ENCODE results near the gene S1PR5. TPM values are rescaled to one million over a fixed set of nuclear protein-coding genes. Genes with fewer than 3 reads are reported as not detected.

The S1PR5 gene
- total and polyA plus RNA-seq, 4 experiments from 2014 or later: 1.3 to 3.1 (median 1.7) TPM

GRCh38 chr19:10548746-10549276, 31.6 kb upstream of the S1PR5 start:
- ChIA-PET POLR2A (ENCODE audit: partially characterized antibody) (interaction anchor here (1.0 to 1.5 kb wide), 2 partner anchors 17 to 19 kb away, joined by 3 to 5 read pairs; partner anchors contain the start of gene KRI1), CTCF (ENCODE audit: partially characterized antibody) (interaction anchor here (2.5 kb wide), 1 partner anchor 41 kb away, joined by 9 read pairs; no protein-coding TSS in a partner anchor)
- H3K36me3 ChIP-seq (ENCODE audit: insufficient read depth, low read length): peaks cover 38% of the 10 kb centered on the region
- Mint-ChIP-seq H3K36me3 (peaks cover 22 to 57% of the 10 kb centered on the region in 2 donors), H3K27me3 (no peaks in the 10 kb centered on the region), H3K27ac (no peak overlapping the region), H3K4me1 (peaks cover 14 to 37% (median 24%) of the 10 kb centered on the region in 4 donors), H3K9me3 (no peaks in the 10 kb centered on the region), H3K4me3 (no peak overlapping the region)
- H3K4me1 ChIP-seq (ENCODE audit: insufficient read depth, low read length): peaks cover 35% of the 10 kb centered on the region
- intact Hi-C loops (cut with micrococcal nuclease): no loop called here
- no peaks in the 10 kb centered on the region for H3K27me3 ChIP-seq (ENCODE audit: insufficient read depth, low read length)
- no peak for DNase-seq
- no peaks in the 10 kb centered on the region for H3K9me3 ChIP-seq (ENCODE audit: control insufficient read depth in 1 of 2, low read length in 2 of 2)
- no peak overlapping the region for H3K4me3 ChIP-seq (ENCODE audit: low read length in 2 of 2)
- no peak overlapping the region for H3K27ac ChIP-seq (ENCODE audit: low read depth, low read length)

DNA sequence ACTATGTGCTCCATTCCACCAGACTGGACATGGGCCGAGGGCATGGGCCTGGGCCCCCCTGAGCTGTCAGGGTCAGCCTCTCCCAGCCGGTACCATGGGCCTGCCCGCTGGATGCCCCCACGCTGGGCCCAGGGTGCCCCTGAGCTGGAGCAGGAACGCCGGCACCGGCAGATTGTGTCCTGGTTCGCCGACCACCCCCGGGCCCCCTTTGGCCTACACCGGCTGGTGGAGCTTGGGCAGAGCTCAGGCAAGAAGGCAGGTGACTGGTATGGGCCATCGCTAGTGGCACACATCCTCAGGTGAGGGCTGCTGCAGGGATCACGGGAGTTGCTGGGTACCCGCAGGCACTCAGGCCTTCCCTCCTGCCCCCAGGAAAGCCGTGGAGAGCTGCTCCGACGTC, 29.6 kb upstream of the S1PR5 start:
- Mint-ChIP-seq H3K36me3 (peaks cover 12 to 39% of the 10 kb centered on the region in 2 donors), H3K9me3 (no peaks in the 10 kb centered on the region), H3K4me1 (peaks cover 11 to 27% (median 17%) of the 10 kb centered on the region in 4 donors), H3K27ac (peak overlapping the region in 1 of 7 donors; percentile 41), H3K27me3 (no peaks in the 10 kb centered on the region), H3K4me3 (no peak overlapping the region)
- ChIA-PET CTCF (ENCODE audit: partially characterized antibody) (no interaction called here), POLR2A (ENCODE audit: partially characterized antibody) (interaction anchor here (6.8 kb wide), 1 partner anchor 21 kb away, joined by 69 read pairs; the partner anchor contains the start of genes CDKN2D and KRI1)
- Histone ChIP-seq H3K9me3 (ENCODE audit: control insufficient read depth in 1 of 2, low read length in 2 of 2) (no peaks in the 10 kb centered on the region), H3K36me3 (ENCODE audit: insufficient read depth, low read length) (peaks cover 19% of the 10 kb centered on the region), H3K4me1 (ENCODE audit: insufficient read depth, low read length) (peaks cover 21% of the 10 kb centered on the region), H3K4me3 (ENCODE audit: low read length in 2 of 2) (no peak overlapping the region), H3K27me3 (ENCODE audit: insufficient read depth, low read length) (no peaks in the 10 kb centered on the region), H3K27ac (ENCODE audit: low read depth, low read length) (no peak overlapping the region)
- intact Hi-C loops (cut with micrococcal nuclease): no loop called here
- DNase-seq: no peak

- peaks cover 3 to 25% of the 10 kb centered on the region in 2 donors for H3K36me3 Mint-ChIP-seq
- H3K27ac Mint-ChIP-seq: peak overlapping the region; percentile 68 to 97 (median 91)
- peaks cover 19% of the 10 kb centered on the region for H3K36me3 ChIP-seq (ENCODE audit: insufficient read depth, low read length)
- peak overlapping the region; percentile 86 for H3K27ac ChIP-seq (ENCODE audit: low read depth, low read length)
- no peaks in the 10 kb centered on the region for H3K9me3 Mint-ChIP-seq
- peak overlapping the region; percentile 89 to 94 (median 91) for H3K4me3 Mint-ChIP-seq
- ChIA-PET CTCF (ENCODE audit: partially characterized antibody) (interaction anchor here (1.0 kb wide), 1 partner anchor 12 kb away, joined by 3 read pairs; no protein-coding TSS in a partner anchor), POLR2A (ENCODE audit: partially characterized antibody) (interaction anchor here (1.3 to 6.8 kb wide), 3 partner anchors 9 to 23 kb away, joined by 5 to 69 read pairs (median 25); partner anchors contain the start of genes CDKN2D and KRI1)
- H3K27me3 ChIP-seq (ENCODE audit: insufficient read depth, low read length): no peaks in the 10 kb centered on the region
- peak overlapping the region; percentile 49 to 66 for H3K4me3 ChIP-seq (ENCODE audit: low read length in 2 of 2)
- peak in 3 of 5 donors; percentile 8 to 50 (median 12) for DNase-seq
- intact Hi-C loops (cut with micrococcal nuclease): no loop called here
- H3K9me3 ChIP-seq (ENCODE audit: control insufficient read depth in 1 of 2, low read length in 2 of 2): no peaks in the 10 kb centered on the region
- peaks cover 9 to 20% (median 14%) of the 10 kb centered on the region in 4 donors for H3K4me1 Mint-ChIP-seq
- peaks cover 18% of the 10 kb centered on the region for H3K4me1 ChIP-seq (ENCODE audit: insufficient read depth, low read length)
- H3K27me3 Mint-ChIP-seq: peaks cover 2 to 6% of the 10 kb centered on the region in 2 donors
Observed at GRCh38 chr19:10544753-10545251, 27.6 kb upstream of the S1PR5 start.

DNA sequence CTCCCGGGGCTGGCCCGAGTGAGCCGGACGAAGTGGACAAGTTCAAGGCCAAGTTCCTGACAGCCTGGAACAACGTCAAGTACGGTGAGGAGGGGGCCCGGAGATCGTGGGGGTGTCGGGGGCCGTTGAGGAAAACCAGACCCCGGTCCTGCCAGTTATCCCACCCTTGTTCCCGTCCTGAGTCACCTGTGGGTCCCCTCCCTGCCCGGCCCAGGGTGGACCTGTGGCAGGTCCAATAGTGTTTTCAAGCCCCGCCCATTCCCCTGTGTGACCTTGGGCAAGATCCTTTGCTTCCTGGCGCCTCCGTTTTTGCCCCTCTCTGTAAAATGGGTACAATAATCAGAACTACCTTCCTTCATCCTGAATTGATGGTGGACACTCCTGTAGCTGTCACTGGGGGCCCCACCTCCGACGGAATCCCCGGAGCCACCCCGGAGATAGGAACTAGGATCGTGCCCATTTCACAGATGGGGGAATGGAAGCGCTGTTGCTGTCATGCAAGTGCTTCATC, 27.1 kb upstream of the S1PR5 start:
- Histone ChIP-seq H3K36me3 (ENCODE audit: insufficient read depth, low read length) (peaks cover 19% of the 10 kb centered on the region), H3K4me1 (ENCODE audit: insufficient read depth, low read length) (peaks cover 18% of the 10 kb centered on the region), H3K4me3 (ENCODE audit: low read length in 2 of 2) (peak overlapping the region; percentile 49 to 66), H3K9me3 (ENCODE audit: control insufficient read depth in 1 of 2, low read length in 2 of 2) (no peaks in the 10 kb centered on the region), H3K27ac (ENCODE audit: low read depth, low read length) (peak overlapping the region; percentile 86), H3K27me3 (ENCODE audit: insufficient read depth, low read length) (no peaks in the 10 kb centered on the region)
- peak in 3 of 5 donors; percentile 3 to 53 (median 9) for DNase-seq
- CTCF ChIA-PET (ENCODE audit: partially characterized antibody): interaction anchor here (1.0 kb wide), 1 partner anchor 12 kb away, joined by 3 read pairs; no protein-coding TSS in a partner anchor
- peak overlapping the region; percentile 89 to 94 (median 91) for H3K4me3 Mint-ChIP-seq
- POLR2A ChIA-PET (ENCODE audit: partially characterized antibody): interaction anchor here (0.6 to 6.8 kb wide), 4 partner anchors 10 to 443 kb away, joined by 3 to 69 read pairs (median 15); partner anchors contain the start of genes CDKN2D and KRI1
- H3K9me3 Mint-ChIP-seq: no peaks in the 10 kb centered on the region
- peak overlapping the region; percentile 68 to 97 (median 91) for H3K27ac Mint-ChIP-seq
- intact Hi-C loops (cut with micrococcal nuclease): no loop called here
- H3K36me3 Mint-ChIP-seq: peaks cover 3 to 22% of the 10 kb centered on the region in 2 donors
- peaks cover 9 to 20% (median 14%) of the 10 kb centered on the region in 4 donors for H3K4me1 Mint-ChIP-seq
- H3K27me3 Mint-ChIP-seq: peaks cover 2 to 6% of the 10 kb centered on the region in 2 donors

- Mint-ChIP-seq H3K9me3 (no peaks in the 10 kb centered on the region), H3K36me3 (peaks cover 3 to 16% of the 10 kb centered on the region in 2 donors), H3K27ac (peak within 1 kb of the TSS; percentile 83 to 97 (median 91)), H3K27me3 (peaks cover 5 to 10% of the 10 kb centered on the region in 2 donors), H3K4me3 (peak within 1 kb of the TSS; percentile 89 to 94 (median 91)), H3K4me1 (peaks cover 9 to 20% (median 14%) of the 10 kb centered on the region in 4 donors)
- Histone ChIP-seq H3K27ac (ENCODE audit: low read depth, low read length) (peak within 1 kb of the TSS; percentile 86), H3K36me3 (ENCODE audit: insufficient read depth, low read length) (peaks cover 15% of the 10 kb centered on the region), H3K4me3 (ENCODE audit: low read length in 2 of 2) (peak within 1 kb of the TSS; percentile 49 to 66), H3K9me3 (ENCODE audit: control insufficient read depth in 1 of 2, low read length in 2 of 2) (no peaks in the 10 kb centered on the region), H3K4me1 (ENCODE audit: insufficient read depth, low read length) (peaks cover 18% of the 10 kb centered on the region), H3K27me3 (ENCODE audit: insufficient read depth, low read length) (no peaks in the 10 kb centered on the region)
- ChIA-PET POLR2A (ENCODE audit: partially characterized antibody) (interaction anchor here (0.6 to 6.8 kb wide), 6 partner anchors 10 to 442 kb away, joined by 3 to 69 read pairs (median 4); partner anchors contain the start of genes CDKN2D and KRI1), CTCF (ENCODE audit: partially characterized antibody) (interaction anchor here (1.0 to 3.8 kb wide), 12 partner anchors 9 to 156 kb away, joined by 3 to 51 read pairs (median 6); partner anchors contain the start of gene CDKN2D)
- DNase-seq: peak; percentile 85 to 89 (median 85)
- intact Hi-C loops (cut with micrococcal nuclease): loop anchor here (1.0 to 2.0 kb wide), 3 partner anchors 11 to 39 kb away; no protein-coding TSS in a partner anchor
Observed at GRCh38 chr19:10543420-10544241, 26.4 kb upstream of the S1PR5 start, which contains the start of gene ATG4D. Gene ATG4D, plus strand, starts transcription at chr19:10543904. Its CDS starts 187 bp downstream, at chr19:10544091.

GRCh38 chr19:10543059-10543419, 25.8 kb upstream of the S1PR5 start:
- no peak for DNase-seq
- ChIA-PET POLR2A (ENCODE audit: partially characterized antibody) (interaction anchor here (1.0 to 6.8 kb wide), 5 partner anchors 11 to 60 kb away, joined by 3 to 69 read pairs (median 5); partner anchors contain the start of genes CDKN2D and KRI1), CTCF (ENCODE audit: partially characterized antibody) (interaction anchor here (1.0 to 3.8 kb wide), 13 partner anchors 10 to 157 kb away, joined by 3 to 51 read pairs (median 5); partner anchors contain the start of gene CDKN2D)
- Histone ChIP-seq H3K4me3 (ENCODE audit: low read length in 2 of 2) (peak overlapping the region in 1 of 2 donors; percentile 66), H3K4me1 (ENCODE audit: insufficient read depth, low read length) (peaks cover 18% of the 10 kb centered on the region), H3K27ac (ENCODE audit: low read depth, low read length) (peak overlapping the region; percentile 86), H3K27me3 (ENCODE audit: insufficient read depth, low read length) (no peaks in the 10 kb centered on the region), H3K9me3 (ENCODE audit: control insufficient read depth in 1 of 2, low read length in 2 of 2) (no peaks in the 10 kb centered on the region), H3K36me3 (ENCODE audit: insufficient read depth, low read length) (peaks cover 10% of the 10 kb centered on the region)
- H3K27ac Mint-ChIP-seq: peak overlapping the region; percentile 61 to 93 (median 84)
- H3K27me3 Mint-ChIP-seq: peaks cover 7 to 13% of the 10 kb centered on the region in 2 donors
- no peaks in the 10 kb centered on the region for H3K9me3 Mint-ChIP-seq
- H3K36me3 Mint-ChIP-seq: peaks cover 0 to 11% of the 10 kb centered on the region in 2 donors
- H3K4me1 Mint-ChIP-seq: peaks cover 9 to 20% (median 14%) of the 10 kb centered on the region in 4 donors
- intact Hi-C loops (cut with micrococcal nuclease): loop anchor here (1.0 to 2.0 kb wide), 3 partner anchors 11 to 38 kb away; no protein-coding TSS in a partner anchor
- H3K4me3 Mint-ChIP-seq: peak overlapping the region; percentile 77 to 88 (median 84)

All from CD4-positive, alpha-beta memory T cell (primary cell).